Urinary bladder (tissue), 4 donors: ENCODE data around the gene INPP5D. TPM values are rescaled to one million over a fixed set of nuclear protein-coding genes. Genes with fewer than 3 reads are reported as not detected.
"Not testable (repeated sequence)": the region's sequence is repeated elsewhere in the genome, so short reads cannot be mapped to it uniquely, and the experiment has no call there.

Experiments
- DNase-seq: peaks from one replicate; pipeline ENCODE4 v3.0.0-alpha.2; 2015; ENCODE audit errors: extremely low spot score
- H3K27ac ChIP-seq: one replicate; pipeline ENCODE4 v1.5.1; 2013; ENCODE audit warnings: low read depth, mild to moderate bottlenecking, moderate library complexity
- H3K36me3 ChIP-seq: one replicate; pipeline ENCODE4 v1.6.1; 2013; ENCODE audit warnings: mild to moderate bottlenecking, moderate library complexity; ENCODE audit not compliant: insufficient read depth
- H3K4me1 ChIP-seq: one replicate; pipeline ENCODE4 v1.6.1; 2013; ENCODE audit warnings: mild to moderate bottlenecking, moderate library complexity; ENCODE audit not compliant: insufficient read depth
- H3K4me3 ChIP-seq: one replicate; pipeline ENCODE4 v1.5.1; 2013; ENCODE audit warnings: low read depth, low read length
- WGBS: extraction: QIAGEN DNeasy Blood & Tissue Kit; methylation state at CpG from one replicate; pipeline ENCODE4 v1.1.7; 2013; 5-methylcytosine and 5-hydroxymethylcytosine counted together
- polyA plus RNA-seq: library from polyadenylated mRNA; stranded (reverse); fragments of 200-250 nt; gene quantifications from one replicate; pipeline ENCODE4 v1.2.3, GENCODE V29; 2013
- total RNA-seq: library from RNA; depleted of rRNA; stranded (reverse); fragments of >200 nt; gene quantifications from one replicate; pipeline ENCODE4 v1.2.3, GENCODE V29; 2014
- donor health status: healthy with polysubstance abuse.
- donor health status: healthy.

Gene INPP5D
- total and polyA plus RNA-seq, 2 donors, result 8.4 to 13.5 TPM

DNA sequence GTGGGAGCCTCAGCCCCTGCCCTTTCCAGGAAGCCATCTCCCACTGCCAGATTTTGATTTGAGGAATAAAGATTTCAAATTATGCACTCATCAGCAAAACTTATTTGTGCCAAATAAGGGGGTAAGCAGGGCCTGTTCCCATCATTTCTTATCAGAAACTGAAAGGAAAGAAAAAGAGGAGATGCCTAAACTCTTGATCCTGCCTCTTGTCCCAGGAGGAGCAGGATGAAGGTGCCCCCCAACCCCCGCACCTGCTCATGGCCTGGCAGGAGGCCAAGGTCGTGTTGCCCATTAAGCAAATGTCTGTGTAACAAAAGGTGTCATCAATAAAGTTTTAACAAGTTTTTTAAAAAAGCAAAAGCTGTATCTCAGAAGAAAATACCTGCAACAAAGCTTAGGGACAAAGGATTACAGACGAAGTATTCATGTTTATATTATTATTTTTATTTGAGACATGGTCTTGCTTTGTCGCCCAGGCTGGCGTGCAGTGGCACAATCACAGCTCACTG lies 80.0 kb downstream of the INPP5D start:
- Histone ChIP-seq H3K4me1 (no peaks in the 10 kb centered on the region), H3K36me3 (no peaks in the 10 kb centered on the region), H3K4me3 (no peak overlapping the region), H3K27ac (no peak overlapping the region)
- no peak for DNase-seq
- 58% methylated on average over 5 of the region's 5 CpGs for WGBS

DNA sequence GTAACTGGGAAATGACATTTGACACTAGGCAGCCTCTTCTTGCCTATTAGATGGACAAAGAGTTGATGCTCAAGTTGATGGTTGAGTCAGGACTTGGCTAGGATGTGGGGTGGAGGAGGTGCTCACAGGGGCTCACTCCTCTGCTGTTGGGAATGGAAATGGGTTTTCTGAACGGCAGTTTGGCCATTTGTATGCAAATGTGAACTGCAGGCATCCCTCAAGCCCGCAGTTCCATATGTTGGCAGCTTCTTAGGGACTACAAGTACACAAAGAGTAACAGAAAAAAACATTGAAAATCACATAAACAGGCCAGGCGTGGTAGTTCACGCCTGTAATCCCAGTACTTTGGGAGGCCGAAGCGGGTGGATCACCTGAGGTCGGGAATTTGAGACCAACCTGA lies 80.8 kb downstream of the INPP5D start:
- Histone ChIP-seq H3K27ac (no peak overlapping the region), H3K36me3 (no peaks in the 10 kb centered on the region), H3K4me1 (no peaks in the 10 kb centered on the region), H3K4me3 (no peak overlapping the region)
- DNase-seq, result no peak
- 71% methylated on average over 7 of the region's 7 CpGs for WGBS

DNA sequence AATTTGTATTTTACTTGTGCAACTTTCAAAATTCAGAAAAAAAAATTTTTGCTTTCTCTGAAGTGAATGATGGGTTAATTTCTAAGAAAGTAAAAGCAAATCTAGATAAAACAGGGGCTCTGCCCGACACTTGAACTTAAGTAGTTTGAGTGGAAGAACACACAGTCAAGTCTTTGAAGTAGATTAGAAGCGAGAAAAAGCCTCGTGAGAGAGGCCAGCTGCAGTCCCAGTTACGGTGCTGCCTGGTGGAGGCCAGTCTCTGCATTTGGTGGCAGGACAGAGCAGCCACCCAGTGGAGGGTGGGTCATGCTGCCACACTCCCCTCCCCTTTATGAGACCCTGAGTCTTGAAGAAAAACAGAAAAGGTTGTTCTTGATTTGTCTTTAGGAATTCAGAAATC lies 81.8 kb downstream of the INPP5D start:
- no peak overlapping the region for H3K27ac ChIP-seq
- no peaks in the 10 kb centered on the region for H3K36me3 ChIP-seq
- H3K4me1 ChIP-seq, result no peaks in the 10 kb centered on the region
- H3K4me3 ChIP-seq, result no peak overlapping the region
- no peak for DNase-seq
- WGBS, result 31% methylated on average over 4 of the region's 4 CpGs

DNA sequence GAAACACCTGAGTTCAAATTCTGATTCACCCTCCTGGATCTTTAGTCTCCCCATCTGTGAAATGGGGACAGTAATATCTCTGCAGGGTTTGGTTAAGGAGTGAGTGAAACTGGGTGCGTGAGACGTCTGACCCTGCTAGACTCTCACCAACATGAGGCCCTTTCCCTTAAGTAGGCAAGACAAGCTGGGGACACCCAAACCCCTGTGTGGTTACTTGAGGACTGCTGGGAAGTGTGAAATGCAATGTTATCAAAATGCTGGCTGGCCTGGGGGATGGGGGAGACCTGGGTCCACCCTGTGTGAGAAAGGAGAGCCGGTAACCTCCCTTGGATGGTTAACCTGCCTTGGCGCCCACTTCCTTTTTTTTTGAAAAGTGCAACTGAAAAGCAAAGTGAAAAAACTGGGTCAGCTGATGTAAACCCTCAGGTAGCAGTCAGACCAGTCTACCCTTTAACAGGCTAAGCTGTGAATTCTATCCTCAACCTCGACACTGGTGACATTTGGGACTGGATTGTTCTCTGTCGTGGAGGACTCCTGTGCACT lies 82.3 kb downstream of the INPP5D start:
- DNase-seq, result no peak
- 69% methylated on average over 6 of the region's 6 CpGs for WGBS
- Histone ChIP-seq H3K4me3 (no peak overlapping the region), H3K27ac (no peak overlapping the region), H3K36me3 (no peaks in the 10 kb centered on the region), H3K4me1 (no peaks in the 10 kb centered on the region)

- WGBS, result 94% methylated on average over 3 of the region's 3 CpGs
- no peaks in the 10 kb centered on the region for H3K36me3 ChIP-seq
- H3K4me3 ChIP-seq, result no peak overlapping the region
- no peak overlapping the region for H3K27ac ChIP-seq
- no peaks in the 10 kb centered on the region for H3K4me1 ChIP-seq
- DNase-seq, result no peak
Observed at GRCh38 chr2:233143700-233144331, 83.7 kb downstream of the INPP5D start.

GRCh38 chr2:233145726-233146125 lies 85.6 kb downstream of the INPP5D start:
- H3K4me3 ChIP-seq, result no peak overlapping the region
- no peaks in the 10 kb centered on the region for H3K36me3 ChIP-seq
- no peak overlapping the region for H3K27ac ChIP-seq
- DNase-seq, result no peak
- no peaks in the 10 kb centered on the region for H3K4me1 ChIP-seq
- WGBS, result 90% methylated on average over 8 of the region's 8 CpGs

GRCh38 chr2:233146194-233146593 lies 86.1 kb downstream of the INPP5D start:
- Histone ChIP-seq H3K4me1 (no peaks in the 10 kb centered on the region), H3K27ac (no peak overlapping the region), H3K36me3 (no peaks in the 10 kb centered on the region), H3K4me3 (no peak overlapping the region)
- 90% methylated on average over 11 of the region's 11 CpGs for WGBS
- no peak for DNase-seq

- no peak for DNase-seq
- Histone ChIP-seq H3K4me3 (no peak overlapping the region), H3K36me3 (no peaks in the 10 kb centered on the region), H3K4me1 (no peaks in the 10 kb centered on the region), H3K27ac (no peak overlapping the region)
- WGBS, result 86% methylated on average over 22 of the region's 22 CpGs
Observed at GRCh38 chr2:233147136-233147828, 87.1 kb downstream of the INPP5D start.

- Histone ChIP-seq H3K36me3 (no peaks in the 10 kb centered on the region), H3K27ac (no peak overlapping the region), H3K4me3 (no peak overlapping the region), H3K4me1 (no peaks in the 10 kb centered on the region)
- 84% methylated on average over 1 of the region's 1 CpG for WGBS
- no peak for DNase-seq
Observed at GRCh38 chr2:233147829-233148167, 87.7 kb downstream of the INPP5D start.

- H3K27ac ChIP-seq, result no peak overlapping the region
- no peak overlapping the region for H3K4me3 ChIP-seq
- no peak for DNase-seq
- no peaks in the 10 kb centered on the region for H3K4me1 ChIP-seq
- H3K36me3 ChIP-seq, result no peaks in the 10 kb centered on the region
- WGBS, result 82% methylated on average over 10 of the region's 10 CpGs
Observed at GRCh38 chr2:233148354-233148753, 88.2 kb downstream of the INPP5D start.

DNA sequence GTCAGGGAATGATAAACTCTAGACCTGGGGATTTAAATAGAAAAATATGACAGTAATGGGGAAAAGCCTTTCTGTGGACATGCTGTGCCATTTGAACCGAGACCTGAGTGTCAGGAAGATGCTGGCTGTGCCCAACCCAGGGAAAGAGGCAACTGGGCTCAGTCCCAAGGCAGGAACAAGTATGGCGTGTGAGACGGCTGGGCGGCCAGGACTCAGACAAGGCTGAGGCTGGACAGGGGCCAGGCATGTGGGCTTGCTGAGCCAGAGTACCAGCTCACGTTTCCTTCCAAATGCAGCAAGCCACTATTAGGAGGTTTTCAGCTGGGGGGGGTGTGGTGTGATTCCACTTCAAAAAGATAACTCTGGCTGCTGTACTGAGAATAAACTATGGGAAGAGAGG lies 92.4 kb downstream of the INPP5D start:
- WGBS, result 29% methylated on average over 5 of the region's 5 CpGs
- no peak for DNase-seq
- Histone ChIP-seq H3K4me1 (no peaks in the 10 kb centered on the region), H3K36me3 (no peaks in the 10 kb centered on the region), H3K27ac (no peak overlapping the region), H3K4me3 (no peak overlapping the region)

DNA sequence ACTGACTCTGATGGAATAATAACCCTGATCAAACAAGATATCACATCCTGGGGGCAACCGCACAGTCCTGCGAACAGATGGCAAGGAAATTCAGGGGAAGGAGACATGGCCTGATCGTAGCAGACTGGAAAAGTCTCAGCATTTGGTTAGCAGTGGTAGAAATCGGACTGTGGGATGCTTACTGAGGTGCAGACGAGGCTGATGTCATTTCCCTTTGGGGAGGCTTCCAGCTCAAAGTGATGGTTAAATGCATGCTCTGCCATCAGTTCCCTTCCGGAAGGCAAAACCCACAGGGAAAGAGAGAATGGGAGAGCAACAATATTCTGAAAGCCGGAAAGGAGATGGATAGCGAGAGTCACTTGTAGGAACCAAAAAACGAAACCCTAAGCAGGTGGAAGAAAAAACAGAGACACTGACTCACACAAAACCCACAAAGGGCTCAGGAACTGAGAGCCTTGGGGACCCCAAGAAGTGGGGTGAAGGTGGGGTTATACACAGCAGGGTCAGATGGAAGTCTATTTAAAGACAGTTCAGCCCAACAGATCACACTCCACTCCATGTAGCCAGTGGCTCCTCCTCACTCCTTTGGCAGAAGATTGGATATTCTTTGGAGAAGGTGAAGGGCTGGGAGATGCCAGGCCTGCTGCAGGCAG lies 93.1 kb downstream of the INPP5D start:
- no peaks in the 10 kb centered on the region for H3K36me3 ChIP-seq
- H3K4me3 ChIP-seq, result no peak overlapping the region
- DNase-seq, result no peak
- 74% methylated on average over 9 of the region's 9 CpGs for WGBS
- H3K4me1 ChIP-seq, result no peaks in the 10 kb centered on the region
- no peak overlapping the region for H3K27ac ChIP-seq

GRCh38 chr2:233156001-233156400 lies 95.9 kb downstream of the INPP5D start:
- Histone ChIP-seq H3K27ac (no peak overlapping the region), H3K36me3 (no peaks in the 10 kb centered on the region), H3K4me3 (no peak overlapping the region), H3K4me1 (no peaks in the 10 kb centered on the region)
- no peak for DNase-seq
- WGBS, result 89% methylated on average over 4 of the region's 4 CpGs

DNA sequence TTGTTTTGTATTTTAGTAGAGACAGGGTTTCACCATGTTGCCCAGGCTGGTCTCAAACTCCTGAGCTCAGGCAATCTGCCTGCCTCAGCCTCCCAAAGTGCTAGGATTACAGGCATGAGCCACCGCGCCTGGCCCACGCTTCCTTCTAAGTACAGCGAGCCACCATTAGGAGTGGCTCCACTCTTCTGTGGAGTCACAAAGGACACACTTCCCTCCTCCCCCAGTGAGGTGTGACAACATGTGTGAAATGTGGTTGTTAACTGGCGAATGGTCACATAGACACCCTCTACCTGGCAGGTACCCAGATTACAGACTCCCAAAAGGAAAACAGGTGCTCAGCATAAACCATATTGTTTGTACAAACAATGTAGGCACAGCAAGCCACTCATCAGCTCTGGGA lies 96.3 kb downstream of the INPP5D start:
- not testable (repeated sequence) for H3K4me3 ChIP-seq, H3K36me3 ChIP-seq, DNase-seq, H3K27ac ChIP-seq, H3K4me1 ChIP-seq
- WGBS, result 86% methylated on average over 5 of the region's 5 CpGs
